OCI-LY7 (cell line): Measurements from ENCODE around the gene CTSZ.

Source experiments
- EZH2phosphoT487 ChIP-seq: fragments of 200-600 bp; sonication (generic); IDR thresholded peaks from 2 replicates; pipeline ENCODE4 v1.6.1; 2018; ENCODE audit warnings: low read depth, borderline replicate concordance, mild to moderate bottlenecking, mixed run types, antibody characterized with exemption, low read length, moderate library complexity, mixed read lengths
- TF ChIP-seq, protein P1 (sequence below): fragments of 200-600 bp; sonication (generic); conservative IDR thresholded peaks from 2 replicates; pipeline ENCODE4 v1.5.1; 2014; ENCODE audit warnings: mild to moderate bottlenecking, antibody characterized with exemption, low read length, moderate library complexity, mixed read lengths

DNA sequence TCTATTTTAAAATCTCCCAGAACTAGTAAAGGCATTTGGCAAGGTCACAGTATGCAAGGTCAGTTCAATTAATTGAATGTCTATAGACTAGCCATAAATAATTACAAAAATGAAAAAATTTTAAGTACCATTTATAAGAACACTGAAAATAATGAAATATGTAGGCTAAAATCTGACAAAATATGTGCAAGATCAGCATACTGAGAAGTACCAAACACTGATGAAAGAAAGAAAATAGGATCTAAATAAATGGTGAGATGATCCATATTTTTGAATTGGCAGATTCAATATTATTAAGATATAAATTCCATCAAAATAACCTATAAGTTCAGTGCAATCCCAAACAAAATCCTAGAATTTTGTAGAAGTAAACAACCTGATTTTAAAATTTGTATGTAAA lies 54.0 kb downstream of the CTSZ start:
- TF ChIP-seq, protein P1, sequence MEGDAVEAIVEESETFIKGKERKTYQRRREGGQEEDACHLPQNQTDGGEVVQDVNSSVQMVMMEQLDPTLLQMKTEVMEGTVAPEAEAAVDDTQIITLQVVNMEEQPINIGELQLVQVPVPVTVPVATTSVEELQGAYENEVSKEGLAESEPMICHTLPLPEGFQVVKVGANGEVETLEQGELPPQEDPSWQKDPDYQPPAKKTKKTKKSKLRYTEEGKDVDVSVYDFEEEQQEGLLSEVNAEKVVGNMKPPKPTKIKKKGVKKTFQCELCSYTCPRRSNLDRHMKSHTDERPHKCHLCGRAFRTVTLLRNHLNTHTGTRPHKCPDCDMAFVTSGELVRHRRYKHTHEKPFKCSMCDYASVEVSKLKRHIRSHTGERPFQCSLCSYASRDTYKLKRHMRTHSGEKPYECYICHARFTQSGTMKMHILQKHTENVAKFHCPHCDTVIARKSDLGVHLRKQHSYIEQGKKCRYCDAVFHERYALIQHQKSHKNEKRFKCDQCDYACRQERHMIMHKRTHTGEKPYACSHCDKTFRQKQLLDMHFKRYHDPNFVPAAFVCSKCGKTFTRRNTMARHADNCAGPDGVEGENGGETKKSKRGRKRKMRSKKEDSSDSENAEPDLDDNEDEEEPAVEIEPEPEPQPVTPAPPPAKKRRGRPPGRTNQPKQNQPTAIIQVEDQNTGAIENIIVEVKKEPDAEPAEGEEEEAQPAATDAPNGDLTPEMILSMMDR, result no peak
- no peak for TF ChIP-seq EZH2phosphoT487
